Epidermal melanocyte (primary cell): Measurements from ENCODE around the gene RNU4-1.
"Not testable (repeated sequence)": the region's sequence is repeated elsewhere in the genome, so short reads cannot be mapped to it uniquely, and the experiment has no call there.

Experiments used
- DNase-seq: peaks from one replicate; pipeline ENCODE4 v3.0.0; 2011; ENCODE audit warnings: low spot score; ENCODE audit not compliant: insufficient read length

Gene RNU4-1

GRCh38 chr12:120258323-120258896, 34.6 kb downstream of the RNU4-1 start:
- peak; percentile 39 for DNase-seq

- peak; percentile 68 for DNase-seq
These were observed 35.8 kb downstream of the RNU4-1 start for GRCh38 chr12:120257041-120257821.

DNA sequence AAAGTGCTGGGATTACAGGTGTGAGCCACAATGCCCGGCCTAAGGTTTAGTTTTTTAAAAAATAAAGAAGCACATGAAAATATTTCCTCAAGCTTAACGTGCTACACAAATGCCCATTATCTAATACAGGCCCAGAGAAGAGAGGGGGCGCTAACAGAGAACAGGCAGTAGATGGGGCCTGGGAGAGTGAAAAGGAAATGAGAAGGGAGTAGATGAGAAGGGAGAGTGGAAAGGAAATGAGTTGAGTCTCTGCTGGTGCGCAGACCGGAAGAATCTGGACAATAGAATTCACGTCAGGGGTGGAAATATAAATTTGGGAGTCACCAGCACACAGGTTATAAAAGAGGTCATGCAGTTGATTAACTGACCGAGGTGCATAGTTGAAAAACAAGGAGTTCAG, 38.2 kb downstream of the RNU4-1 start:
- no peak for DNase-seq

- not testable (repeated sequence) for DNase-seq
These were observed 39.7 kb downstream of the RNU4-1 start for GRCh38 chr12:120253313-120253712.

GRCh38 chr12:120252071-120252906, 40.7 kb downstream of the RNU4-1 start:
- no peak for DNase-seq

DNA sequence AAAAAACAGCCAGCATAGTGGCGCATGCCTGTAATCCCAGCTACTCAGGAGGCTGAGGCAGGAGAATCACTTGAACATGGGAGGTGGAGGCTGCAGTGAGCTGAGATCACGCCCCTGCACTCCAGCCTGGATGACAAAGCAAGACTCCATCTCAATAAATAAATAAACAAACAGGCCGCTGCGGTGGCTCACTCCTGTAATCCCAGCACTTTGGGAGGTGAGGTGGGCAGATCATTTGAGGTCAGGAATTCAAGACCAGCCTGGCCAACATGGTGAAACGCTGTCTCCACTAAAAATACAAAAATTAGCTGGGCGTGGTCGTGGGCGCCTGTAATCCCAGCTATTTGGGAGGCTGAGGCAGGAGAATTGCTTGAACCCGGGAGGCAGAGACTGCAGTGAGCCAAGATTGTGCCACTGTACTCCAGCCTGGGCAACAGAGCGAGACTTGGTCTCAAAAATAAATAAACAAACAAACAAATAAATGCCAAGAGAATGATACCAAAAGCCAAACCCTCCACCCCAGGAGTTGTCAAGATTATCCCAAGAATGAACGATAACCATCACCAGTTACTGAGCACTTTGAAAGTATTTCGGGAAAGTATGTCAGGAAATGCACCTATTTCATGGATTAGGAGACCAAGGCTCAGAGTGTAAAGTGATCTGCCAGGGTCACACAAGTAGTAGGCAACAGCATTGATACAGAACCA, 41.5 kb downstream of the RNU4-1 start:
- DNase-seq: not testable (repeated sequence)

DNA sequence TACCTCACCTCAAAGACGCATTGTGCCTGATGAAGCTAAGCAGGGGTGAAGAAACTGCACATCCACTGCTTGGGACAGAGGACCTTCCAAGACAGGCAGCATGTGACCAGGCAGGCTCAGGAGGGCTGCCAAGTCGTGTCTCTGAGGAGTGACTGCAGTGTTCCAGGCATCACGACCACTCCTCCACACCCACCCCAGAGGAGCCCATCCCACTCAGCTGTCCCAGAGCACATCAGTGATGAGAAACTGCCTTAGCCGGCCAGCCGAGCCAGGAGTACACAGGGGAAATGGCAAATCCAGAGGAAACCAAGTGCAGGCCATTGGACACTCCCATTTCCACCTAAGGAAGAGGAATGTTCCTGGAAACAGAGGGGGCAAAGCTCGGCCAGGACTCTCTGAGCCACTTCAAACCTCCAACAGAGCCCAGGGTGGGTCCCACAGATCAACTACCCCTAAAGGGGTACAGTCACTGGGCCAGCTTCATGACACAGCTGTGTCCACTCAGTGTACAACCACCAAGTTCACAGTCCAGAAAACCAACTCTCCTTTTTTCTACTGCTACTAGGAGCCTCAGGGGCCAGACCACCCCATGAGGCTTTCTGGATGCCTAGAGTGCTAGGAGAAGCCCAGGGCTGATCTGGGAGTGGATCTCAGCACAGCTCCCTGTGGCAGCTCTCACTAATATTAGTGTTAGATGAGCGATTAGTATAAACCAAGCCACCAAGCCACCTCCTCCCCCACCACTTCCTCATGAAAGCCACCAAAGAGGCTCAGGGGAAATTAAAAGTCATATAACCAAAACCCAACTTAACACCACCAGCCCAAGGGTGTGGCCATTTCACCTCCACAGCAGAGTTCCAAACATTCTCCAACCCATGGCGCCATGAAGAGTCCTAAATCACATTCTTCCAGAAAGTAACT, 42.9 kb downstream of the RNU4-1 start:
- DNase-seq: no peak

GRCh38 chr12:120249266-120249874, 43.7 kb downstream of the RNU4-1 start:
- peak; percentile 10 for DNase-seq

DNA sequence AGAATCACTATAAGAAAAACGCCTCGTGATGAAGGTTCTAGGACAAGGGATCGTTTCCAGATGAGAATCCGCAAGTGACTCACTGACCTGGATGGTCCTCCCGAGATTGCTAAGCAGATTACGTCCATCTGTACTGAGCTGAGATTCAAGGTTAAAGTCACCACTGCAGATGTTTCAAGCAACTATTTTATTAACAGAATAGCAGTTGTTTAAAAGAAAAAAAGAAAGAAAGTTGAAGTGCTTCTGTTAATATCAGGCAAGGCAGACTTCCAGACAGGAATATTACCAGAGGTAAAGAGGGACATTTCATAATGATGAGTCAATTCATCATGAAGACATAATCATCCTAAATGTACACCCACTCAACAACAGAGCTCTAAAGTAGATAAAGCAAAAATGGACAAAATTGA, 45.4 kb downstream of the RNU4-1 start:
- DNase-seq: peak; percentile 10

- DNase-seq: no peak
These were observed 45.9 kb downstream of the RNU4-1 start for GRCh38 chr12:120247183-120247582.

GRCh38 chr12:120246705-120247104, 46.3 kb downstream of the RNU4-1 start:
- not testable (repeated sequence) for DNase-seq
